Activated naive CD8-positive, alpha-beta T cell treated with anti-CD3 and anti-CD28 coated beads, Interleukin-2, amount 10 ng/mL, durations not matched to agents 7 days and 5 days (primary cell): ENCODE measurements around the gene POLR1C. TPM values are rescaled to one million over a fixed set of nuclear protein-coding genes. Genes with fewer than 3 reads are reported as not detected.
"Not testable (repeated sequence)": the region's sequence is repeated elsewhere in the genome, so short reads cannot be mapped to it uniquely, and the experiment has no call there.

Source experiments
- ATAC-seq: fragments of 150-1000 bp; cut with Tn5 transposase; one replicate; pipeline ENCODE4 v1.10.0; 2021; ENCODE audit warnings: low read depth, moderate library complexity
- POLR2A ChIA-PET: fragments of 350-600 bp; sonication (Branson Sonifier 250); formaldehyde crosslinking; loops from one replicate; lab custom pipeline; 2021; ENCODE audit warnings: antibody characterized with exemption; lab: Charles Lee
- DNase-seq: peaks from one replicate; pipeline ENCODE4 v3.0.0; 2021
- H3K27ac Mint-ChIP-seq: one replicate; pipeline ENCODE4 v1.8.0; 2022; ENCODE audit warnings: mild to moderate bottlenecking, mixed read lengths
- H3K27me3 Mint-ChIP-seq: one replicate; pipeline ENCODE4 v1.8.0; 2022; ENCODE audit warnings: mild to moderate bottlenecking, moderate library complexity, mixed read lengths
- H3K36me3 Mint-ChIP-seq: one replicate; pipeline ENCODE4 v1.8.0; 2021; ENCODE audit warnings: mild to moderate bottlenecking, mixed read lengths
- H3K4me1 Mint-ChIP-seq: one replicate; pipeline ENCODE4 v1.8.0; 2021; ENCODE audit warnings: mixed read lengths
- H3K4me3 Mint-ChIP-seq: one replicate; pipeline ENCODE4 v1.8.0; 2022; ENCODE audit warnings: mild to moderate bottlenecking, moderate library complexity, mixed read lengths
- H3K9me3 Mint-ChIP-seq: one replicate; pipeline ENCODE4 v1.8.0; 2021; ENCODE audit warnings: mixed read lengths
- total RNA-seq, 2 experiments: library from RNA; stranded (reverse); gene quantifications; one replicate each; pipeline ENCODE4 v1.2.3, GENCODE V29; 2021

Gene POLR1C
- total RNA-seq, 2 experiments from 2014 or later, result 28.8 to 29.7 TPM

DNA sequence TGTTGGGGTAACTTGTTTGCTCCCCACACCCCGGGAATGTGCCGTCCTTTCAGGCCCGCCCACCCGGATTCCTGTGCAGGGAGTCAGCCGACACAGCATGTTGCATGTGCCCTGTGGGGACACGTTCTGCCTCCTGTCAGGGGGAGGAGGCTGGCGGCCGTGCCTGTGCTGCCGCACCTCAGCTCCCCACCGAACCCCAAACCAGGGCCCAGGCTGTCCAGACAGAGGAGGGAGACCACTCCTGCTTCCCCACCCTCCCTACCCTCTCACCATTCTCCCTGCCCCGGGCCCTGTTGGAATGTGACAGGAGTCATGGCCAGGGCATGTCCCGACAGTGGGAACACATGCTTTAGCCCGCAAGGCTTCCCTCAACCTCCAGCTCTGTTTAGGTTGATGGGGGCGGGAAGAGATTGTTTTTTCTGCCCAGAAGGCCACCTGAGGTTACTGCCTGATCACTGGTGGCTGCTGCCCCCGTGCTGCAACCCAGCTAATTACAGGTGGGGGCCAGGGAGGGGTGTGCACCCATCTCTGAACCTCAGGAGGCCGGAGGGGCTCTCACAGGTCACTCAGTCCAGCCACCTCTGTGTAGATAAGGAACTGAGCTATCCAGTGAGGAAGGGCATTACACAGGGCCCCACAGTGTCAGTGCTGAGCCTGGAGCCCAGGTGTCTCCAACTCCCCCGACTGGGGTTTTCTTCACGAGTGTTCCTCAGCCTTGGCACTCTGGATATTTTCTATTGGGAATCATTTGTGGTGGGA lies 20.3 kb upstream of the POLR1C start:
- DNase-seq (no peak), ATAC-seq (no peak)
- Mint-ChIP-seq H3K4me3 (no peak overlapping the region), H3K4me1 (peaks cover 7% of the 10 kb centered on the region), H3K27ac (no peak overlapping the region), H3K27me3 (no peaks in the 10 kb centered on the region), H3K9me3 (no peaks in the 10 kb centered on the region), H3K36me3 (peaks cover 4% of the 10 kb centered on the region)
- POLR2A ChIA-PET, result interaction anchor here (1.3 kb wide), 1 partner anchor 19 kb away, joined by 3 read pairs; the partner anchor contains the start of gene TJAP1

GRCh38 chr6:43497129-43497396 lies 19.8 kb upstream of the POLR1C start:
- peaks cover 4% of the 10 kb centered on the region for H3K36me3 Mint-ChIP-seq
- no peaks in the 10 kb centered on the region for H3K27me3 Mint-ChIP-seq
- peaks cover 7% of the 10 kb centered on the region for H3K4me1 Mint-ChIP-seq
- ATAC-seq (no peak), DNase-seq (no peak)
- H3K27ac Mint-ChIP-seq, result no peak overlapping the region
- no peak overlapping the region for H3K4me3 Mint-ChIP-seq
- H3K9me3 Mint-ChIP-seq, result no peaks in the 10 kb centered on the region
- POLR2A ChIA-PET, result no interaction called here

GRCh38 chr6:43497689-43498088 lies 19.2 kb upstream of the POLR1C start:
- H3K4me1 Mint-ChIP-seq, result peaks cover 7% of the 10 kb centered on the region
- H3K27me3 Mint-ChIP-seq, result no peaks in the 10 kb centered on the region
- no peak overlapping the region for H3K27ac Mint-ChIP-seq
- DNase-seq (no peak), ATAC-seq (no peak)
- POLR2A ChIA-PET, result interaction anchor here (1.7 kb wide), 1 partner anchor 12 kb away, joined by 4 read pairs; the partner anchor contains the start of gene LRRC73
- H3K9me3 Mint-ChIP-seq, result no peaks in the 10 kb centered on the region
- peaks cover 4% of the 10 kb centered on the region for H3K36me3 Mint-ChIP-seq
- no peak overlapping the region for H3K4me3 Mint-ChIP-seq

DNA sequence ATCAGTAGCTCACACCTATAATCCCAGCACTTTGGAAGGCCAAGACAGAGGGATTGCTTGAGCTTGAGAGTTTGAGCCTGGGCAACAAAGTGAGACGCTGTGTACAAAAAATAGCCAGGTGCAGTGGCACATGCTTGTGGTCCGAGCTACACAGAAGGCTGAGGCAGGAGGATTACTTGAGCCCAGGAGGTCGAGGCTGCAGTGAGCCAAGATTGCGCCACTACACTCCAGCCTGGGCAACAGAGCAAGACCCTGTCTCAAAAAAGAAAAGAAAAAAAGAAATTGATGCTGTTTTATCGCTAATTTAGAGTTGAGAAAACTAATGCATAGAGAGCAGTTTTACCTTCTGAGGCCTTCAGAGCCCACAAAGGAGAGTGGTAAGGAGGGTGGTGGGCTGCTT lies 18.6 kb upstream of the POLR1C start:
- H3K4me3 Mint-ChIP-seq, H3K27ac Mint-ChIP-seq, H3K4me1 Mint-ChIP-seq, H3K27me3 Mint-ChIP-seq, H3K9me3 Mint-ChIP-seq, ATAC-seq, H3K36me3 Mint-ChIP-seq, DNase-seq: not testable (repeated sequence)
- POLR2A ChIA-PET, result interaction anchor here (1.7 kb wide), 1 partner anchor 12 kb away, joined by 4 read pairs; the partner anchor contains the start of gene LRRC73

DNA sequence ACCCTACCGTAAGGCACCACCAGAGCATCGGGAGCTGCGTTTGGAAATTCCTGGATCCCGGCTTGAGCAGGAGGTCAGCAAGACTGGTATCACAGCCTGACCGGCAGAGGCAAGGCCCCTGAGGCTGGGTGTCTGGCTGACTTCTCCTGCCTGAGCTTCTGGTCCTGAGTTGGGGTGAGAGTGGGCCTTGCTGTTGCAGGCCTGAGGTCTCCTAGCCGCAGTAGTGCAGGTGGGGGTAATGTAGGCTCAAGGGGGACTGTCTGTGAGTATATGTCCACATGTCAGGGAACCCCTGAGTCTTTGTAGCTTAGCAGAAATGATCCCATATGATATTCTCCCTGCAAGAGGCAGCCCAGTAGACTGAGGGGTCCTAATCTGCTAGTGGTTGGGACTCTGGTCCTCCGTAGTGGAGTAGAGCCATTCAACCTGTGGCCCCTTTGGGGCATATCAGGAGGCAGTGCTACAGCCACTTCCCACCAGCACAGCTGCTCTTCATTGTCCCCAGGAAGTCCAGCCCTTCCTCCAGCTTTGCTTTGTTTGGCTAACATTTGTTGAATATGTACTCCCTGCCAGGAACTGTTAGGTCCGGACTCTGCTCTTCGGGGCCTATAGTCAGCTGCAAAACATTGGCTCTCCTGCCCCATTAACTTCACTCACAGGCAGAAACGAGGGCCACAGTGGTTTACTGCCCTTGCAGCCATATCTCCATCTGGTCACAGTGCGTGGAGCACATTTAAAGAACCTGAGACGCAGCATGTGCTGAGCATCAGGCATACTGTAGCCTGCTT lies 17.7 kb upstream of the POLR1C start:
- Mint-ChIP-seq H3K27ac (no peak overlapping the region), H3K27me3 (no peaks in the 10 kb centered on the region), H3K36me3 (peaks cover 6% of the 10 kb centered on the region), H3K4me1 (peaks cover 9% of the 10 kb centered on the region), H3K4me3 (no peak overlapping the region), H3K9me3 (no peaks in the 10 kb centered on the region)
- POLR2A ChIA-PET, result interaction anchor here (1.7 kb wide), 1 partner anchor 11 kb away, joined by 4 read pairs; the partner anchor contains the start of gene LRRC73
- no peak for DNase-seq
- no peak for ATAC-seq

DNA sequence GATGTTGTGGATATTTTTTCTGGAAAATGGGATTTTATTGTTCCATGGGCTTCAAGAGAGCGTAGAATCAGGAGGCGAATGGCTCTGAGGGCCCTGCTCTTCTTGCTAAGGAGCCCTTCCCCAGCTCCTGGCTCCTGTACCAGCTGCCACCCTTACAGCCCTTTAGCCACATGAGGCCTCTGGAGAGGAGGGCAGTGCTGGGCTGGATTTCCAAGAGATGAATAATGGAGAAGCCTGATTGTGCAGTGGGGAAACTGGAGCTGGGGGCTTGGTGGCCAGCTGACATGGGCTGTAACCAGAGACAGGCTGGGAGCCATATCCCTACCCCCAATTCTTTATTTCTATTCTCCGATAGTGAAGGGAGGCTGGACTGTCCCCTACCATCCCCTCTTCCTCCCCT lies 16.0 kb upstream of the POLR1C start:
- ATAC-seq, result no peak
- Mint-ChIP-seq H3K27ac (no peak overlapping the region), H3K36me3 (peaks cover 6% of the 10 kb centered on the region), H3K4me1 (peaks cover 2% of the 10 kb centered on the region), H3K9me3 (no peaks in the 10 kb centered on the region), H3K4me3 (no peak overlapping the region), H3K27me3 (no peaks in the 10 kb centered on the region)
- POLR2A ChIA-PET, result interaction anchor here (0.7 kb wide), 1 partner anchor 172 kb away, joined by 3 read pairs; no protein-coding TSS in a partner anchor
- DNase-seq, result no peak

DNA sequence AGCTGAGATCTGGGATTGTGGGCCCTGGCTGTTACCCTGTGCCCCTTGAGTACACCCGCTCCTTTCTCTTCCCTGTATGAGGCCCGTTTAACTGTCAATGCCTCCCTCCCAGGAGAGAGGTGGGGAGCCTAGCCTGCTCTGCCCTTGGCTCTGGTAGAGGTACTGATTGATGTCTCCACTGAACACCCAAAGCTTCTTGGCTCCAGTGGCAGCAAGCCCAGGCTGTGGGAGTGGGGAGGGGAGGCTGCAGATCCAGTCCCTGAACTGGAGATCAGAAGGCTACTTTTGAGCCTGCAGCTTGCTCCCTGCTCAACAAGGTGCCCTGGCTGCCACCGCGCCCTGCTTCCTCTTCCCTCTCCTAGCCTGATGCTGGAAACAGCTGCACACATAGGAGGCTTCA lies 14.2 kb upstream of the POLR1C start:
- peaks cover 6% of the 10 kb centered on the region for H3K36me3 Mint-ChIP-seq
- ATAC-seq, result no peak
- H3K9me3 Mint-ChIP-seq, result no peaks in the 10 kb centered on the region
- H3K4me1 Mint-ChIP-seq, result peaks cover 5% of the 10 kb centered on the region
- no peak for DNase-seq
- POLR2A ChIA-PET, result no interaction called here
- no peak overlapping the region for H3K27ac Mint-ChIP-seq
- H3K4me3 Mint-ChIP-seq, result no peak overlapping the region
- H3K27me3 Mint-ChIP-seq, result peaks cover 3% of the 10 kb centered on the region

DNA sequence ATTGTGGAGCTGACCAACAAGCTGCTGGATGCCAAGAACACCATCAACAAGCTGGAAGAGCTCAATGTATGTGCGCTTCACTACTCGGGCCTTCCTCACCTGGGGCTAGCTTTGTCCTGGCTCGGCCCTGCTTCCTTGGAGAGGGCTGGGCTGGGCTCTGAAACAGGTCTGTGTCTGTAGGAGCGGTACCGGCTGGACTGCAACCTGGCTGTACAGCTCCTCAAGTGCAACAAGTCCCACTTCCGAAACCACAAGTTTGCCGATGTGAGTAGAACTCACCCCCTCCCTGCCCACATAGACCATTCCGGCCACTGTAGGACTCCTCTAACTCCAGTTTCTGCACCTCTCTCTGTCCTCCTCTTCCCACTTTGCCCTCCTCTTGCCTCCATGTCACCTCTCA lies 13.4 kb upstream of the POLR1C start:
- no peak for ATAC-seq
- no peak for DNase-seq
- Mint-ChIP-seq H3K9me3 (no peaks in the 10 kb centered on the region), H3K27me3 (peaks cover 9% of the 10 kb centered on the region), H3K4me3 (no peak overlapping the region), H3K36me3 (peaks cover 6% of the 10 kb centered on the region), H3K4me1 (peaks cover 5% of the 10 kb centered on the region), H3K27ac (no peak overlapping the region)
- POLR2A ChIA-PET, result no interaction called here

GRCh38 chr6:43504756-43505593 lies 11.9 kb upstream of the POLR1C start:
- no peak for ATAC-seq
- Mint-ChIP-seq H3K27ac (peak overlapping the region; percentile 48), H3K36me3 (peaks cover 9% of the 10 kb centered on the region), H3K9me3 (no peaks in the 10 kb centered on the region), H3K4me3 (no peak overlapping the region), H3K27me3 (peaks cover 18% of the 10 kb centered on the region), H3K4me1 (peaks cover 9% of the 10 kb centered on the region)
- POLR2A ChIA-PET, result interaction anchor here (1.0 to 3.4 kb wide), 2 partner anchors 12 to 27 kb away, joined by 3 to 19 read pairs; partner anchors contain the start of genes POLR1C and YIPF3
- DNase-seq, result no peak

DNA sequence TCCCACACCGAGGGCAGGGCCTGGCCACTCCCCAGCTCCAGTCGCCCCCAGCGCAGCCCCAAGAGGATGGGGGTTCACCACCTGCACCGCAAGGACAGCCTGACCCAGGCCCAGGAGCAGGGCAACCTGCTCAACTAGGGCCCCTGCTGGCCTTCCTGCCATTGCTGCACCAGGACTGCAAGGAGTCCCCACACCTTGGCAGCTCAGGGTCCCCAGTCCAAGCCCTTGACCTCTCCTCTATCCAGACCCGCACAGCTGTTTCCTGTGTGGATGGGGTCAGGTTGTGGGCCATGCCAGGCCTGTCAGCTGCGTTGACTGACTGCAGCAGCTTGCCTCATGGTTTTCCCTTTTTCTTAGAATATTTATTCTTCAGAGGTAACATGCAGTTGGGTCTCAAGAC lies 11.2 kb upstream of the POLR1C start:
- Mint-ChIP-seq H3K36me3 (peaks cover 9% of the 10 kb centered on the region), H3K4me3 (no peak overlapping the region), H3K27me3 (peaks cover 18% of the 10 kb centered on the region), H3K9me3 (no peaks in the 10 kb centered on the region), H3K27ac (no peak overlapping the region), H3K4me1 (peaks cover 9% of the 10 kb centered on the region)
- DNase-seq, result no peak
- no peak for ATAC-seq
- POLR2A ChIA-PET, result interaction anchor here (1.0 to 3.4 kb wide), 2 partner anchors 11 to 28 kb away, joined by 3 to 19 read pairs; partner anchors contain the start of genes POLR1C and YIPF3

DNA sequence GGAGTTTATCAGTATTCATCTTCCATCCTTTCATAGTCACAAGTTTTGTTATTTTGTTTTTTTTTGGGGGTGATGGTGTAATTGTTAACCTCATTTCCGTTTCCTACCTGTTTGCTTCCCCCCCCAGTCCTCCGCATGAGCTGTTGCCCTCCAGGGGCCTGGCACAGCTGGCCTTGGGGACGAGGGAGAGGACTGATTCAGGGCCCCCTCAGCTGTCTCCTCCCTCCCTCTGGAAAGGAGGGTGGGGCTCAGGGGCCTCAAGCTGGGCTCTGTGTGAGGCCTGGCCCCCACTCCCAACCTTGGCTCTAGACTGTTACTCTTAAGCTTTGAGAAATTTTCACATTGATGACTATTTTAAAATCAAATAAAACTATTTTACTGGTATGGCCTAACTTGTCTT lies 10.7 kb upstream of the POLR1C start:
- Mint-ChIP-seq H3K36me3 (peaks cover 12% of the 10 kb centered on the region), H3K4me1 (peaks cover 9% of the 10 kb centered on the region), H3K27ac (peak overlapping the region; percentile 47), H3K27me3 (peaks cover 18% of the 10 kb centered on the region), H3K9me3 (no peaks in the 10 kb centered on the region), H3K4me3 (no peak overlapping the region)
- POLR2A ChIA-PET, result interaction anchor here (1.6 to 3.4 kb wide), 2 partner anchors 11 to 334 kb away, joined by 3 to 19 read pairs; partner anchors contain the start of genes POLR1C and YIPF3
- no peak for DNase-seq
- no peak for ATAC-seq

GRCh38 chr6:43506667-43507471 lies 10.0 kb upstream of the POLR1C start:
- Mint-ChIP-seq H3K4me3 (no peak overlapping the region), H3K36me3 (peaks cover 15% of the 10 kb centered on the region), H3K27ac (peak overlapping the region; percentile 35), H3K4me1 (peaks cover 9% of the 10 kb centered on the region), H3K27me3 (peaks cover 18% of the 10 kb centered on the region), H3K9me3 (no peaks in the 10 kb centered on the region)
- POLR2A ChIA-PET, result interaction anchor here (0.6 to 3.4 kb wide), 7 partner anchors 10 to 335 kb away, joined by 3 to 19 read pairs (median 5); partner anchors contain the start of genes GTPBP2, POLR1C, TJAP1 and YIPF3
- DNase-seq, result peak; percentile 76
- peak; percentile 72 for ATAC-seq
